Iris pigment epithelial cell (primary cell): ENCODE data around the gene SLC22A6.

ENCODE experiments used
- DNase-seq: peaks from one replicate; pipeline ENCODE4 v3.0.0-alpha.2; 2011; ENCODE audit warnings: low read depth

Gene SLC22A6

GRCh38 chr11:62984451-62984991, at the start of gene SLC22A6:
SLC22A6 (minus strand) TSS chr11:62984967; CDS start chr11:62984690, 277 bp downstream.
- DNase-seq, result no peak

- no peak for DNase-seq
Observed at GRCh38 chr11:63032457-63032856, 47.7 kb upstream of the SLC22A6 start.

- DNase-seq, result peak; percentile 62
Observed at GRCh38 chr11:63023841-63024648, 39.3 kb upstream of the SLC22A6 start.

- DNase-seq, result no peak
Observed at GRCh38 chr11:63023222-63023814, 38.6 kb upstream of the SLC22A6 start.

GRCh38 chr11:63022441-63022840, 37.7 kb upstream of the SLC22A6 start:
- no peak for DNase-seq

GRCh38 chr11:63020671-63021291, 36.0 kb upstream of the SLC22A6 start:
- no peak for DNase-seq

- DNase-seq, result no peak
Observed at GRCh38 chr11:63019506-63019905, 34.7 kb upstream of the SLC22A6 start.

GRCh38 chr11:63017306-63017974, 32.7 kb upstream of the SLC22A6 start:
- no peak for DNase-seq

GRCh38 chr11:63015521-63016215, 30.9 kb upstream of the SLC22A6 start, which contains the start of gene SLC22A8:
SLC22A8 (minus strand) TSS chr11:63015841; CDS start chr11:63014958, 883 bp downstream.
- no peak for DNase-seq

- no peak for DNase-seq
Observed at GRCh38 chr11:63014408-63015055, 29.8 kb upstream of the SLC22A6 start.

GRCh38 chr11:63012839-63013238, 28.1 kb upstream of the SLC22A6 start:
- no peak for DNase-seq

- no peak for DNase-seq
Observed at GRCh38 chr11:63012430-63012829, 27.7 kb upstream of the SLC22A6 start.

GRCh38 chr11:63010934-63011439, 26.2 kb upstream of the SLC22A6 start:
- no peak for DNase-seq

- no peak for DNase-seq
Observed at GRCh38 chr11:63007920-63008319, 23.2 kb upstream of the SLC22A6 start.

GRCh38 chr11:63001456-63001855, 16.7 kb upstream of the SLC22A6 start:
- no peak for DNase-seq

GRCh38 chr11:62999649-63000048, 14.9 kb upstream of the SLC22A6 start:
- DNase-seq, result no peak

- DNase-seq, result no peak
Observed at GRCh38 chr11:62999156-62999555, 14.4 kb upstream of the SLC22A6 start.

GRCh38 chr11:62996271-62996670, 11.5 kb upstream of the SLC22A6 start:
- no peak for DNase-seq

GRCh38 chr11:62994775-62995174, 10.0 kb upstream of the SLC22A6 start:
- no peak for DNase-seq

- no peak for DNase-seq
Observed at GRCh38 chr11:62988276-62988675, 3.5 kb upstream of the SLC22A6 start.
